Endothelial cell of umbilical vein (primary cell): ENCODE measurements around the gene RAB44. TPM values are rescaled to one million over a fixed set of nuclear protein-coding genes. Genes with fewer than 3 reads are reported as not detected.

Experiments used
- BruUV-seq: library from RNA; stranded (reverse); fragments of 400-500 nt; replicated peaks from 2 replicates; lab custom pipeline; 2021; lab: Mats Ljungman, UMichigan
- CTCF ChIA-PET: fragments of 300-600, 350-600 bp; sonication (Branson Sonifier 250); formaldehyde crosslinking; loops from one replicate; lab custom pipeline; 2021; ENCODE audit warnings: antibody characterized with exemption, inconsistent platforms; lab: Charles Lee
- POLR2A ChIA-PET: fragments of 300-600, 350-600 bp; sonication (Branson Sonifier 250); formaldehyde crosslinking; loops from one replicate; lab custom pipeline; 2021; ENCODE audit warnings: antibody characterized with exemption, inconsistent platforms; lab: Charles Lee
- DNase-seq: peaks from one replicate; pipeline ENCODE4 v3.0.0-alpha.2; 2011; ENCODE audit warnings: low read depth, low spot score
- FAIRE-seq: peaks from 2 replicates; lab custom pipeline; 2011; peaks lifted over from hg19 to GRCh38; lab: Jason Lieb, UNC
- H2AFZ ChIP-seq: 2 replicates; pipeline ENCODE4 v1.6.0; 2012; ENCODE audit warnings: low read depth, low read length, control low read depth, inconsistent platforms
- H3K27ac ChIP-seq: 2 replicates; pipeline ENCODE4 v1.5.1; 2011; ENCODE audit warnings: low read depth, mild to moderate bottlenecking, control low read depth, low read length, moderate library complexity; ENCODE audit not compliant: insufficient read depth
- H3K27me3 ChIP-seq, 2 experiments: 2 replicates each; pipeline versions ENCODE4 v1.6.0 to v1.6.1; 2011; ENCODE audit warnings: low read length in 2 of 2, mixed read lengths in 1 of 2; ENCODE audit not compliant: control insufficient read depth in 2 of 2, insufficient read depth in 2 of 2
- H3K36me3 ChIP-seq, 2 experiments: 2 replicates in 1 of 2; 3 replicates in 1 of 2; pipeline ENCODE4 v1.5.1; 2011; ENCODE audit warnings: low read length in 2 of 2, mild to moderate bottlenecking in 1 of 2, moderate library complexity in 1 of 2; ENCODE audit not compliant: control insufficient read depth in 2 of 2, insufficient read depth in 2 of 2; ENCODE audit errors: extremely low read depth in 1 of 2
- H3K4me1 ChIP-seq: 3 replicates; pipeline ENCODE4 v1.5.1; 2011; ENCODE audit warnings: mild to moderate bottlenecking, low read length; ENCODE audit not compliant: control insufficient read depth, insufficient read depth; ENCODE audit errors: extremely low read depth
- H3K4me2 ChIP-seq: 2 replicates; pipeline ENCODE4 v1.6.1; 2011; ENCODE audit warnings: low read length, control low read depth, mixed read lengths; ENCODE audit not compliant: insufficient read depth
- H3K4me3 ChIP-seq, 3 experiments: fragments of 200-600 bp in 1 of 3; sonication (generic), shearing (Covaris generic) in 1 of 3; replicated peaks in 1 of 3; 2 replicates each; pipeline ENCODE4 v1.5.1; 2011 to 2016; ENCODE audit warnings: control low read depth in 3 of 3, low read length in 3 of 3, mild to moderate bottlenecking in 2 of 3, inconsistent platforms in 1 of 3, low read depth in 1 of 3, moderate library complexity in 1 of 3; ENCODE audit not compliant: insufficient read depth in 1 of 3
- H3K79me2 ChIP-seq: 2 replicates; pipeline ENCODE4 v1.6.0; 2012; ENCODE audit warnings: low read length, inconsistent platforms; ENCODE audit not compliant: control insufficient read depth, insufficient read depth
- H3K9ac ChIP-seq: replicated peaks from 2 replicates; pipeline ENCODE3; 2011; ENCODE audit warnings: low read length, control low read depth; ENCODE audit not compliant: insufficient read depth; ENCODE audit errors: extremely low read depth
- H3K9me1 ChIP-seq: replicated peaks from 3 replicates; pipeline ENCODE4 v1.6.0; 2011; ENCODE audit warnings: mild to moderate bottlenecking, low read length; ENCODE audit not compliant: control insufficient read depth, insufficient read depth; ENCODE audit errors: extremely low read depth
- H3K9me3 ChIP-seq: replicated peaks from 2 replicates; pipeline ENCODE4 v1.5.1; 2012; ENCODE audit warnings: low read length, inconsistent platforms; ENCODE audit not compliant: control insufficient read depth, insufficient read depth
- H4K20me1 ChIP-seq: replicated peaks from 2 replicates; pipeline ENCODE3; 2011; ENCODE audit warnings: mild to moderate bottlenecking, low read length; ENCODE audit not compliant: control insufficient read depth, insufficient read depth; ENCODE audit errors: extremely low read depth
- EZH2 ChIP-seq: IDR thresholded peaks from 2 replicates; pipeline ENCODE4 v1.6.1; 2012; ENCODE audit warnings: borderline replicate concordance, low read depth, mild to moderate bottlenecking, moderate library complexity, low read length, inconsistent platforms; ENCODE audit not compliant: severe bottlenecking
- FOS ChIP-seq: IDR thresholded peaks from 2 replicates; pipeline ENCODE4 v1.6.1; 2011; ENCODE audit warnings: mild to moderate bottlenecking, low read length, moderate library complexity, borderline replicate concordance; ENCODE audit not compliant: insufficient read depth
- GATA2 ChIP-seq: IDR thresholded peaks from 2 replicates; pipeline ENCODE4 v1.7.0; 2011; ENCODE audit warnings: low read depth, mild to moderate bottlenecking, moderate library complexity, mixed read lengths, low read length; ENCODE audit not compliant: insufficient read length, insufficient read depth
- JUN ChIP-seq: IDR thresholded peaks from 2 replicates; pipeline ENCODE4 v1.6.1; 2011; ENCODE audit warnings: borderline replicate concordance, low read depth; ENCODE audit not compliant: insufficient read length, insufficient read depth
- MYC ChIP-seq: IDR thresholded peaks from one replicate; pipeline ENCODE4 v1.6.1; 2011; ENCODE audit warnings: mild to moderate bottlenecking, low read depth, low read length
- POLR2A ChIP-seq: IDR thresholded peaks from 2 replicates; pipeline ENCODE4 v1.6.1; 2012; ENCODE audit warnings: low read depth, mild to moderate bottlenecking, control low read depth, low read length
- POLR2AphosphoS5 ChIP-seq: IDR thresholded peaks from 2 replicates; pipeline ENCODE4 v1.6.1; 2012; ENCODE audit warnings: low read depth, mild to moderate bottlenecking, control low read depth, low read length, moderate library complexity; ENCODE audit not compliant: insufficient read depth
- dilution Hi-C: fragments of 300-500 bp; cut with MboI; formaldehyde crosslinking; loops from one replicate; pipeline ENCODE4 v1.15.0; 2019; ENCODE audit warnings: low sequenced_read_pairs; ENCODE audit not compliant: extremely low pct_ligation_motif_present
- intact Hi-C: fragments of 100-400 bp; cut with micrococcal nuclease; formaldehyde crosslinking; loops from one replicate; pipeline ENCODE4 v1.10.0; 2022
- polyA plus RNA-seq, 4 experiments: library from polyadenylated mRNA; depleted of rRNA in 3 of 4; stranded (reverse) in 3 of 4; unstranded in 1 of 4; fragments of >200 nt; gene quantifications; 2 replicates each; pipeline versions ENCODE4 v1.2.1 to v1.2.3, GENCODE V29; 2011 to 2012; ENCODE audit warnings: missing spikeins in 1 of 4
- total RNA-seq: library from RNA; stranded (reverse); gene quantifications from 2 replicates; pipeline ENCODE4 v1.2.3, GENCODE V29; 2021
- TF ChIP-seq, protein P1 (sequence below): IDR thresholded peaks from 2 replicates; pipeline ENCODE4 v1.6.1; 2011; ENCODE audit not compliant: insufficient read depth, insufficient read length
- TF ChIP-seq, protein P2 (sequence below), 2 donors: IDR thresholded peaks; 1 replicate in 1 of 2; 2 replicates in 1 of 2; pipeline ENCODE4 v1.5.1; 2011; ENCODE audit warnings: low read length in 2 of 2, mild to moderate bottlenecking in 2 of 2, moderate library complexity in 2 of 2, control low read depth in 1 of 2, inconsistent platforms in 1 of 2, low read depth in 1 of 2; ENCODE audit not compliant: insufficient read depth in 1 of 2; ENCODE audit errors: extremely low read depth in 1 of 2

The RAB44 gene
- total and polyA plus RNA-seq, 2 donors (not counting 3 experiments of a cell fraction or from before 2014, with no cell fraction given): 0.03 to 0.11 TPM

DNA sequence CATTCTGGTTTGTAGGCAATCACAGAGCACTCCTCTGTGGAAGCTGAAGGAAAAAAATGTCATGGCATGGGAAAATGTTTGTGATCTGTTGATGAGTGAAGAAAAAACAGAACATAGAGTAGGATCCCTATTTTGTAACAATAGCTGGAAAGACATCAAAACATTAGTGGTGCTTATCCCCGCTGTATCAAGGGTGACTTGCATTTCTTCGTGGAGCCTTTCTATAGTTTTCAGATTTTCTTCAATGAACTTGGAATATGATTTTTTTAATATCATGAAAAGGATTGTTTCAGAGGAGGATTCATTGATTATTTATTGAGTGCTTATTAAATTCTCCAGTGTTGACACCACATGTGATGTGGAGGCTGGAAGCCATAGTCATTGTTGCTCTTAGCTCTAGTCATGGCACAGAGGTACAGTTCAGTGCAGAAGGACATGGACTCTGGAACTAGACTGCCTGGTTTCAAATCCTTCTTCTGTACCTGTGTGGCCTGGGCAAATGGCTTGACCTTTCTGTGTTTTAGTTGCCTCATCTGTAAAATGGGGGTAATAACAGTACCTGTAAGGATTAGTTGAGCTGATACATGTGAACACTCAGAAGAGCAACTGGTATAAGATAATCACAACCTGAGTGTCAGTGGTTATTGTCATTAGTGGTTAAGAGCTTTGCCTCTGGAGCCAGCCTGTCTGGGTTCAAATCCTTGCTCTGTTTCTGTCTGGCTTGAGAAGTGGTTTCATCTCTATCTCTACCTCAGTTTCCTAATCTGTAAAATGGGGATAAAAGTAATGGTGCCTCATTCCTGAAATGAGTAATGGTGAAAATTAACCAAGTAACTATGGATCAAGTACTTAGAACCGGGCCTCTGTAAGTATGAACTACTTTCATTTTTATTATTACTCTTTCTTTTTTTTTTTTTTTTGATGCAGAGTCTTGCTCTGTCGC, 33.9 kb upstream of the RAB44 start:
- H3K27ac ChIP-seq: no peak overlapping the region
- ChIA-PET CTCF (interaction anchor here (0.8 to 2.1 kb wide), 3 partner anchors 9 to 49 kb away, joined by 3 to 8 read pairs (median 3); no protein-coding TSS in a partner anchor), POLR2A (interaction anchor here (1.3 kb wide), 1 partner anchor 15 kb away, joined by 3 read pairs; the partner anchor contains the start of gene CDKN1A)
- DNase-seq (no peak), FAIRE-seq (no peak)
- H3K4me2 ChIP-seq: no peak overlapping the region
- H3K9me1 ChIP-seq: no peaks in the 10 kb centered on the region
- intact Hi-C loops: no loop called here
- no peaks in the 10 kb centered on the region for H4K20me1 ChIP-seq
- no peak overlapping the region for H3K4me3 ChIP-seq
- no TSS peak for BruUV-seq
- no peak overlapping the region for H3K9ac ChIP-seq
- H3K79me2 ChIP-seq: no peaks in the 10 kb centered on the region
- H3K27me3 ChIP-seq: peaks cover 10 to 11% of the 10 kb centered on the region in 2 experiments
- no peak overlapping the region for H2AFZ ChIP-seq
- no peaks in the 10 kb centered on the region for H3K4me1 ChIP-seq
- TF ChIP-seq, protein P1, sequence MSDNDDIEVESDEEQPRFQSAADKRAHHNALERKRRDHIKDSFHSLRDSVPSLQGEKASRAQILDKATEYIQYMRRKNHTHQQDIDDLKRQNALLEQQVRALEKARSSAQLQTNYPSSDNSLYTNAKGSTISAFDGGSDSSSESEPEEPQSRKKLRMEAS: no peak
- TF ChIP-seq POLR2AphosphoS5 (no peak), JUN (no peak), GATA2 (no peak), EZH2 (no peak), FOS (no peak), POLR2A (no peak), MYC (no peak)
- TF ChIP-seq, protein P2, sequence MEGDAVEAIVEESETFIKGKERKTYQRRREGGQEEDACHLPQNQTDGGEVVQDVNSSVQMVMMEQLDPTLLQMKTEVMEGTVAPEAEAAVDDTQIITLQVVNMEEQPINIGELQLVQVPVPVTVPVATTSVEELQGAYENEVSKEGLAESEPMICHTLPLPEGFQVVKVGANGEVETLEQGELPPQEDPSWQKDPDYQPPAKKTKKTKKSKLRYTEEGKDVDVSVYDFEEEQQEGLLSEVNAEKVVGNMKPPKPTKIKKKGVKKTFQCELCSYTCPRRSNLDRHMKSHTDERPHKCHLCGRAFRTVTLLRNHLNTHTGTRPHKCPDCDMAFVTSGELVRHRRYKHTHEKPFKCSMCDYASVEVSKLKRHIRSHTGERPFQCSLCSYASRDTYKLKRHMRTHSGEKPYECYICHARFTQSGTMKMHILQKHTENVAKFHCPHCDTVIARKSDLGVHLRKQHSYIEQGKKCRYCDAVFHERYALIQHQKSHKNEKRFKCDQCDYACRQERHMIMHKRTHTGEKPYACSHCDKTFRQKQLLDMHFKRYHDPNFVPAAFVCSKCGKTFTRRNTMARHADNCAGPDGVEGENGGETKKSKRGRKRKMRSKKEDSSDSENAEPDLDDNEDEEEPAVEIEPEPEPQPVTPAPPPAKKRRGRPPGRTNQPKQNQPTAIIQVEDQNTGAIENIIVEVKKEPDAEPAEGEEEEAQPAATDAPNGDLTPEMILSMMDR (IDR thresholded peaks at IDR 0.05; ENCODE audit: extremely low read depth in 1 of 2, insufficient read depth in 1 of 2, low read depth in 1 of 2, low read length in 2 of 2): no peak
- H3K36me3 ChIP-seq: no peaks in the 10 kb centered on the region
- dilution Hi-C loops: no loop called here
- H3K9me3 ChIP-seq: no peaks in the 10 kb centered on the region
